Heart left ventricle (tissue), 13 donors: Measurements from ENCODE around the gene PKNOX1.
"Not testable (repeated sequence)": the region's sequence is repeated elsewhere in the genome, so short reads cannot be mapped to it uniquely, and the experiment has no call there.

Experiments
- CTCF ChIP-seq, 12 donors: fragments of 200-600 bp; sonication (generic) in 4 of 12; IDR thresholded peaks; one replicate each; pipeline versions ENCODE4 v1.5.0 to v1.8.0; 2018 to 2022; ENCODE audit warnings: antibody characterized with exemption in 12 of 12, mild to moderate bottlenecking in 5 of 12
- POLR2A ChIP-seq, 2 donors: fragments of 450-650 bp; IDR thresholded peaks; one replicate each; pipeline ENCODE4 v1.6.1; 2017; ENCODE audit warnings: antibody characterized with exemption in 2 of 2, mild to moderate bottlenecking in 2 of 2, moderate library complexity in 2 of 2
- donor health status: ischemic (EF 13 %, LVEDD 7.1; RV severe dilation, severe dysfunction).
- donor health status: DM: no; HTN: yes; CAD: no.
- donor health status: DM: no; HTN: no; CAD: no.
- donor health status: ischemic (EF 25% LVEDD 6.9; RV normal size, moderate dysfunction).
- donor health status: ischemic (EF 25% LVEDD 5.7; RV mildly dilated, moderate dysfunction).
- donor health status: ischemic (EF 35%, LVEDD 5.7; RV mildly dilated, moderate dysfunction).
- donor health status: nonischemic (EF 11% LVEDD 7.7; RV severe dilation, severe dysfunction).
- donor health status: DM: yes; HTN: yes; CAD: no.
- donor health status: PGD.
- donor health status: ischemic (EF 29% LVEDD 5.4; RV normal size, mild dysfunction).
- donor health status: nonischemic (EF 23%, LVEDD 6.1; RV moderate dilation, normal function).

GRCh38 chr21:43038659-43039044 is 64.3 kb downstream of the PKNOX1 start:
- not testable (repeated sequence) for TF ChIP-seq CTCF, POLR2A (IDR thresholded peaks at IDR 0.05)
